Neural cell (in vitro differentiated cells): Measurements from ENCODE around the gene SH3RF3. TPM values are rescaled to one million over a fixed set of nuclear protein-coding genes. Genes with fewer than 3 reads are reported as not detected.

Experiments used
- H2AFZ ChIP-seq: fragments of 200-600, 300-800 bp; sonication (generic), shearing (Covaris generic); 2 replicates; pipeline ENCODE4 v1.6.0; 2014; ENCODE audit warnings: low read depth, mild to moderate bottlenecking, antibody characterized with exemption, low read length, moderate library complexity
- H3F3A ChIP-seq: fragments of 200-600 bp; shearing (Covaris generic); 2 replicates; pipeline ENCODE4 v1.6.1; 2016; ENCODE audit warnings: mild to moderate bottlenecking, moderate library complexity, mixed read lengths, antibody characterized with exemption, low read length; ENCODE audit not compliant: insufficient read depth, poor library complexity, severe bottlenecking
- H3K27ac ChIP-seq: fragments of 200-600, 300-800 bp; sonication (generic), shearing (Covaris generic); 2 replicates; pipeline ENCODE4 v1.5.1; 2014; ENCODE audit warnings: mild to moderate bottlenecking, low read length, moderate library complexity
- H3K27me3 ChIP-seq: fragments of 300-800, 200-600 bp; sonication (generic), shearing (Covaris generic); 2 replicates; pipeline ENCODE4 v1.6.0; 2014; ENCODE audit warnings: mild to moderate bottlenecking, low read depth, low read length, moderate library complexity; ENCODE audit not compliant: insufficient read depth
- H3K36me3 ChIP-seq: fragments of 300-800, 200-600 bp; sonication (generic), shearing (Covaris generic); 2 replicates; pipeline ENCODE4 v1.5.1; 2014; ENCODE audit warnings: mild to moderate bottlenecking, antibody characterized with exemption, low read length, moderate library complexity; ENCODE audit not compliant: insufficient read depth
- H3K4me2 ChIP-seq: fragments of 300-800, 200-600 bp; sonication (generic), shearing (Covaris generic); 2 replicates; pipeline ENCODE4 v1.6.0; 2014; ENCODE audit warnings: mild to moderate bottlenecking, low read length
- H3K4me3 ChIP-seq: fragments of 300-800, 200-600 bp; sonication (generic), shearing (Covaris generic); 2 replicates; pipeline ENCODE4 v1.5.1; 2014; ENCODE audit warnings: mild to moderate bottlenecking, low read length, moderate library complexity
- H3K79me2 ChIP-seq: fragments of 200-600 bp; shearing (Covaris generic); replicated peaks from 2 replicates; pipeline ENCODE4 v1.6.0; 2014; ENCODE audit warnings: mild to moderate bottlenecking, low read length, moderate library complexity; ENCODE audit not compliant: insufficient read depth
- H3K9ac ChIP-seq: fragments of 300-800, 200-600 bp; sonication (generic), shearing (Covaris generic); 2 replicates; pipeline ENCODE4 v1.6.1; 2016; ENCODE audit warnings: mild to moderate bottlenecking, low read length, mixed read lengths
- H3K9me2 ChIP-seq: fragments of 200-600 bp; shearing (Covaris generic); 2 replicates; pipeline ENCODE4 v1.6.1; 2016; ENCODE audit warnings: mild to moderate bottlenecking, low read length, mixed read lengths; ENCODE audit not compliant: insufficient read depth
- H3K9me3 ChIP-seq: fragments of 200-600, 300-800 bp; sonication (generic), shearing (Covaris generic); 2 replicates; pipeline ENCODE4 v1.6.1; 2016; ENCODE audit warnings: mild to moderate bottlenecking, mixed run types, low read length, moderate library complexity, mixed read lengths
- H4K20me1 ChIP-seq: fragments of 200-600 bp; shearing (Covaris generic); 2 replicates; pipeline ENCODE4 v1.6.1; 2016; ENCODE audit warnings: mild to moderate bottlenecking, mixed run types; ENCODE audit not compliant: insufficient read depth
- CTCF ChIP-seq: fragments of 450-650 bp; IDR thresholded peaks from 2 replicates; pipeline ENCODE4 v1.5.1; 2014; ENCODE audit warnings: antibody characterized with exemption, mild to moderate bottlenecking, moderate library complexity; ENCODE audit not compliant: poor library complexity, severe bottlenecking
- EP300 ChIP-seq: fragments of 450-650 bp; conservative IDR thresholded peaks from 2 replicates; pipeline ENCODE4 v1.6.1; 2014; ENCODE audit warnings: antibody characterized with exemption, mild to moderate bottlenecking, moderate library complexity; ENCODE audit not compliant: poor library complexity, severe bottlenecking
- EZH2 ChIP-seq: fragments of 200-600, 300-800 bp; shearing (Covaris generic), sonication (generic); IDR thresholded peaks from 2 replicates; pipeline ENCODE4 v1.6.1; 2014; ENCODE audit warnings: antibody characterized with exemption, low read length, borderline replicate concordance, mild to moderate bottlenecking; ENCODE audit not compliant: insufficient read depth, poor library complexity, severe bottlenecking
- MXI1 ChIP-seq: fragments of 450-650 bp; conservative IDR thresholded peaks from 2 replicates; pipeline ENCODE4 v1.6.1; 2014; ENCODE audit warnings: antibody characterized with exemption, mild to moderate bottlenecking; ENCODE audit not compliant: poor library complexity, severe bottlenecking
- POLR2AphosphoS5 ChIP-seq: IDR thresholded peaks from 2 replicates; pipeline ENCODE4 v1.6.1; 2012
- RAD21 ChIP-seq: fragments of 450-650 bp; conservative IDR thresholded peaks from 2 replicates; pipeline ENCODE4 v1.6.1; 2014; ENCODE audit warnings: antibody characterized with exemption, mild to moderate bottlenecking, moderate library complexity
- REST ChIP-seq: IDR thresholded peaks from 2 replicates; pipeline ENCODE4 v1.6.1; 2012; ENCODE audit warnings: borderline replicate concordance
- SMC3 ChIP-seq: fragments of 450-650 bp; conservative IDR thresholded peaks from 2 replicates; pipeline ENCODE4 v1.6.1; 2014; ENCODE audit warnings: antibody characterized with exemption, mild to moderate bottlenecking, moderate library complexity; ENCODE audit not compliant: poor library complexity
- TAF1 ChIP-seq: IDR thresholded peaks from 2 replicates; pipeline ENCODE4 v1.6.1; 2012; ENCODE audit warnings: low read depth
- polyA plus RNA-seq: library from polyadenylated mRNA; depleted of rRNA; stranded (reverse); fragments of >200 nt; gene quantifications from 2 replicates; pipeline ENCODE4 v1.2.3, GENCODE V29; 2014

The SH3RF3 gene
- polyA plus RNA-seq, 1 donor from 2014 or later = 0.53 TPM

GRCh38 chr2:109368798-109369197 lies 239.8 kb downstream of the SH3RF3 start:
- Histone ChIP-seq H3K27ac (no peak overlapping the region), H3K79me2 (no peaks in the 10 kb centered on the region), H4K20me1 (no peaks in the 10 kb centered on the region), H3K9me3 (no peaks in the 10 kb centered on the region), H3F3A (no peaks in the 10 kb centered on the region), H3K36me3 (no peaks in the 10 kb centered on the region), H3K9me2 (no peaks in the 10 kb centered on the region), H3K4me3 (no peak overlapping the region), H2AFZ (no peak overlapping the region), H3K9ac (no peak overlapping the region), H3K4me2 (no peak overlapping the region), H3K27me3 (no peaks in the 10 kb centered on the region)
- TF ChIP-seq CTCF = no peak
- no peak for TF ChIP-seq POLR2AphosphoS5
- no peak for TF ChIP-seq MXI1
- TF ChIP-seq REST = no peak
- no peak for TF ChIP-seq EP300
- TF ChIP-seq SMC3 = no peak
- no peak for TF ChIP-seq EZH2
- no peak for TF ChIP-seq TAF1
- no peak for TF ChIP-seq RAD21

- Histone ChIP-seq H3K9me2 (no peaks in the 10 kb centered on the region), H3K4me2 (no peak overlapping the region), H3K27me3 (no peaks in the 10 kb centered on the region), H3K9me3 (no peaks in the 10 kb centered on the region), H2AFZ (no peak overlapping the region), H4K20me1 (no peaks in the 10 kb centered on the region), H3K9ac (no peak overlapping the region), H3K79me2 (no peaks in the 10 kb centered on the region), H3K36me3 (no peaks in the 10 kb centered on the region), H3K4me3 (no peak overlapping the region), H3K27ac (no peak overlapping the region), H3F3A (no peaks in the 10 kb centered on the region)
- TF ChIP-seq SMC3 (no peak), REST (no peak), RAD21 (no peak), EP300 (no peak), TAF1 (no peak), EZH2 (no peak), MXI1 (no peak)
Measured at GRCh38 chr2:109369671-109370191, 240.7 kb downstream of the SH3RF3 start.
